ENCODE results near the gene S100A7A.
"Not testable (repeated sequence)": the region's sequence is repeated elsewhere in the genome, so short reads cannot be mapped to it uniquely, and the experiment has no call there.

S100A7A gene

DNA sequence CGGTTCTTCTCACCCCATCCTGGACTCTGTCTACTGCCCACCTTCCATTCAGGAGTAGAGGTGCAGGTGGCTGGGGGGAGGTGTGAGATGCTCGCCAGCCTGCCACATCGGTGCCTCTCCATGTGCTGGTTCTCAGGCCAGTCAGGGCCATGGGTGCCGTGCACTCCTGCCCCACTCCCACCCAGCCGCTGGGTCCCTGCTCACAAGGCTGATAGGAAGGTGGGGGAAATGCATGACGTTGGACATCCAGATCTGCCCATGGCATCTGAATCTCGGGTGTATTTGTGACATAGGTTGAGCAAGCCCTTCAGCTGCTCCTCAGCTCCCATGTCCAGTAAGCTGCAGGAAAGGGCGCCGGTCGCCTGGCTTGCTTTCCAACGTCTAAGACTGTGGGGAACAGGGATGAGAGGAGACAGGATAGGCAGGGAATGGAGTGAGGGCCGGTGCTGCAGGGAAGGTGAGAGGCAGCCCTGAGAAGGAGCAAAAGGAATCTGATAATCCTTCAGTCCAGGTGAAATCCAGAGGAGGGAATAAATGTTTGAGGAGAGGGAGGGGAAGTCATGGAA is 11.8 kb downstream of the S100A7A start:
- DNase-seq: no peak

DNA sequence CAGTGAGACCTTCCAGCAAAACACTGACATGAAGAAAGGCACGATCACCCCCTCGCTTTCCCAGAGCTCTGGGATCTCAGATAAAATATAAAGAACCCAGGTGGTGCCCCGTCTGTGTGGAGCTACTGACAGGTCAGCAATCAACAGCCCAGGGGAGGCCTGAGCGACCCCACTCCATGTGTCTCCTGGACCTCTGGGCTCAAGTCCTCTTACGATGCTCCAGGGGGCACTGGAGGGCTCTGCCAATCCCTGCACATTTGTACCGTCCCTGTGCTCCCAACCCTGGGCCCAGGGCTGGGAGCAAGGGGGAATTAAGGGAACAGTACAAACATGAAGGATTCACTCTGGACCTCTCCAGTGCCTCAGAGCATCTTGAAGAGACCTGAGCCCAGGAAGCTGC is 12.5 kb downstream of the S100A7A start:
- DNase-seq: no peak

DNA sequence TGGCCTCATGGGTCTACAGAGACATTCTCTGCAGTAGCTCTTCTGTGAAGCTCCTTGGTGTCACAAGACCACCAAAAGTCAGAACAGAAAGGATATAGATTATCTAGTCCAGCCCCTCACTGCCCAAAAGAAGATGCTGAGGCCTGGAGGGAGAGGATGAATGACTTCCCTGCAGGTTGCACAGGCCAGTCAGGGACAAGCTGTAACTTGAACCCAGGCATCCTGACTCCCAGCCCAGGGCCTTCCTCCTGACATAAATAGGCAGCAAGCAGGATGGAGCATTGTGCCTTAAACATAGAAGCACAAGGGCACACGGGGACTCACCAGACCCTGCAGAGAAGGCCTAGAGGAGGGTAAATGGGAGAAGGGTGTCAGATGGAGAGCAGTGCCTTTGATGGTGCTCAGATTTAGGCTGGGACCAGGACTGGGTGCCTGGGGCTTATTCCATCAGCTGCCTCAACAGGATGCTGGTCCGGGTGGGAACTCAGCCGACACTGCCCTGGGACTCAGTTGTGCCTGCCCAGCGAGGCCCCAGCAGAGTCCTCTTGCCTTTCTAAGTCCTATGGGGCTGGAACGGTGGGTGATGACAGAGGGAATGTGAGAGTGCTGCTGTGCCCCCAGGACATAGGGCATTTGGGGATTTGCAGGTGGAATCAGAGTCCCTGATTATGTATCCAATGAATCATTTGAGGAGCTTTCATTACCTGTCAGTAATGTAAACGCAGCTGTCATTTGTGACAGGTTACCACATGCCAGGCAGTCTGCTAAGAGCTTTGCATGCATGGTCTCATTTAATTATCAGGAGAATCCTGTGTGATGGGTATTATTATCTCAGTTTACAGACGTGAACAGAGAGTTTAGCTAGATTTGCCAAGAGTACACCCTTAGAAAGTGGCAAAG is 13.2 kb downstream of the S100A7A start:
- DNase-seq: no peak

DNA sequence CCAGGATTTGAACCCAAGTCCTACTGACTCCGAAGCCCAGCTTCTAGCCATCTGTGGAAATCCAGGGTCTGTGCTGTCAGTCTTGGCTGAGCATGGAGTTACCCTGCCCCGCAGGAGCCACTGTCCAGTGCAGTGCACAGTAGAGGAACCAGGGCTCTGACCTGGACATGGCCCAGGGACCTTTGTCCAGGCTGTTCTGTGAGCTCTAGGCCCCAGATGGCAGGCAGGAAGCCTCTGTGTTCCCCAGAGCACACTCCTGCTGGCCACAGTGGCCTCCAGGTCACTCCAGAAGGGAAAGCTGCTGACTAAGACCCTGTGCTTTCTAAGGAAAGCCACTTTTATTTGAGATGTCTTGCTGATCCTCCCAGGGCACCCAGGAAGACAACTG is 13.8 kb downstream of the S100A7A start:
- no peak for DNase-seq

DNA sequence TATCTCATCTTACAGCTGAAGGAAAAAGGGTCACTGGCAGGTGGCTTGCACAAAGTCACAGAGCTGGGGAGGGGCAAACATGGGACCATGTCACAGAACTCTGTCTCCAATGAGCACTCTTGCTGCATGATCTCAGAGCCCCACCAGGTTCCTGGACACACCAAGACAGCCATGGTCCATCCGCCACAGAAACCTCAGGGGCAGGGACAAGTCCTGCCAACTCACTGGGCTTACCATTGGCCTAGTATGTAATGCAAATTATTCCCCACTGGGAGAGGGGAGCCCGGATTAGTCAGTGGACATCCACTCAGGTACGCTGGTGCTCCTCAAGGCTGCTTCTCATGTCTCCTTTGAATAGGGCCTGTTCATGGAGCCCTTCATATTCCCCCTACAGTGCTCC is 14.2 kb downstream of the S100A7A start:
- DNase-seq: no peak

DNA sequence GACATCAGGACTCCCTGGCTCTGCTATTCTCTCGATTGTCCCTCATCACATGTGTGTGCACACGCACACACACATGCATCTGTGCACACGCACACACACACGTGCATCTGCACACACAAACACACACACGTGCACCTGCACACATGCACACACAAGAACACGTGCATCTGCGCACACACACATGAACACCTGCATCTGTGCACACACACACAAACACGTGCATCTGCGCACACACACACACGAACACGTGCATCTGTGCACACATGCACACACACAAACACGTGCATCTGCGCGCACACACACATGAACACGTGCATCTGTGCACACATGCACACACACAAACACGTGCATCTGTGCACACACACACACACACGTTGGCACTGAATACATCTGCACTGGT is 14.7 kb downstream of the S100A7A start:
- DNase-seq: no peak

DNA sequence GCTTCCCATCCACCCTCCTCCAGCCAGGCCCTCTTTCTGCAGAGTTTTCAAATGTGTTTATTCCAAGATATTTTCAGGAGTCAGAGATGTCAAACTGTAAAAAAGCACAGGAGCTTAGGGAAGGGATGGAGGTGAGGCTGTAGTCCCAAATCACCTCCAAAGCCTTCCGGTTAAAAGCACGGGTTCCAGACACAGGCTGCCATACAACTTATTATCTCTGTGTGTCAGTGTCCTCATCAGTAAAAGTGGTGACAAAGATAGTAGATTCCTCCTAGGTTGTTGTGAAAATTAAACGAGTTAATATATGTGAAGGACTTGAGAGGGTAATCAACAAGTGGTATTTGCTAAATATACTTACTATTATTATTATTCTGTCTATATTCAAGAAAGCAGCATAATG is 15.1 kb downstream of the S100A7A start:
- no peak for DNase-seq

DNA sequence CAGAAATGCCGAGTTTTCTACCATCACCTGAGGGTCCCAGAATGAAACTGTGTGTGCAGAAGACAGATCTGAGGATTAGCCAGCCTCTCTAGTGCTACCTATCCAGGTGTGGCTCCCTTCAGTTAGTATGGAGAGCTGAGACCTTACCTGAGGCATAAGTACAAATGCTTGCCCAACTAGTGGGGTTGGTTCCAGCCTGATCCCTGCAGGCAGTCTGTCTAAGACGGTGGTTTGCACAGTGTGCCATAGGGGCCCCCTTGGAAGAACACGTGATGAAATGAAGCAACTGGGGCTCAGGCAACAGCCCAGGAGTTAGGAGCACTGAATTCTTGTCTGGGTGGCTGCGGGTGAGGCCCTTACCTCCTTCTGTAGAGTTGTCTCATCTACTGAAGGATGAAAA is 15.6 kb downstream of the S100A7A start:
- DNase-seq: no peak

DNA sequence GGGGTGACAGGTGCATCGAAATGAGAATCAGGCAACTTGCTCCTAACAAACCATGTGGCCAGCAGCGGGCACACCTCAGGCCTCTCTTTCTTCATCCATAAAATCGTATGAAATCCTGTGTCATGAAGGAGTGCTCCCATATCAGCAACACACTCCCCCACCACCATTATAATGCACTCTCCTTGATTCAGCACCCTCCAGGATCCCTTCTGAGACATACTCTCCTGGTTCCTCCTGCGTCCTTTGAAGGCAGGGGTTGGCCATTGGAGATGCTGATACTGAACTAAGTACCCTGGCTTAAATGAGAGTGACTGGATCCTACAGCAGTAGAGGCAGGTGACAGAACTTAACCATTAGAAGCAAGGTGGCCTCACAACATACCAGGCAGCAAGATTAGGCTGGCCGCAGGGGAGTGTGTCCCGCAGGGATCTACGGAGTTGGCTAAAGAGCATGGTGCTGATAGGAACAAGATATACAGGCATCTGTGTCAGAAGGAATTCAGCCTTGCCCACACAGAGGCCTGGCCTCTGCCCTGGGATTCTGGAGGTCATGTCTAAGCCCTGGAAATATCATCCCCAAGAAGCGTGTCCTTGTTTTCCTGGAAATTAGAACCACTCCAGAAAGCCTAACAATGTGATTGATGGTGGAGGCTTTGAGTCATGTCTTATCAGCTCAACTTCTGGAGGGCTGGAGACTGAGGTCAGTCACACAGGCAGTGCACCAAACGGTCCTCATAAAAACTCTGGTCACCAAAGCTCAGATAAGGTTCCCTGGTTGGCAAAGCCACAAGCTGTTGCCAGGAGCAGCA is 16.8 kb downstream of the S100A7A start:
- DNase-seq: no peak

DNA sequence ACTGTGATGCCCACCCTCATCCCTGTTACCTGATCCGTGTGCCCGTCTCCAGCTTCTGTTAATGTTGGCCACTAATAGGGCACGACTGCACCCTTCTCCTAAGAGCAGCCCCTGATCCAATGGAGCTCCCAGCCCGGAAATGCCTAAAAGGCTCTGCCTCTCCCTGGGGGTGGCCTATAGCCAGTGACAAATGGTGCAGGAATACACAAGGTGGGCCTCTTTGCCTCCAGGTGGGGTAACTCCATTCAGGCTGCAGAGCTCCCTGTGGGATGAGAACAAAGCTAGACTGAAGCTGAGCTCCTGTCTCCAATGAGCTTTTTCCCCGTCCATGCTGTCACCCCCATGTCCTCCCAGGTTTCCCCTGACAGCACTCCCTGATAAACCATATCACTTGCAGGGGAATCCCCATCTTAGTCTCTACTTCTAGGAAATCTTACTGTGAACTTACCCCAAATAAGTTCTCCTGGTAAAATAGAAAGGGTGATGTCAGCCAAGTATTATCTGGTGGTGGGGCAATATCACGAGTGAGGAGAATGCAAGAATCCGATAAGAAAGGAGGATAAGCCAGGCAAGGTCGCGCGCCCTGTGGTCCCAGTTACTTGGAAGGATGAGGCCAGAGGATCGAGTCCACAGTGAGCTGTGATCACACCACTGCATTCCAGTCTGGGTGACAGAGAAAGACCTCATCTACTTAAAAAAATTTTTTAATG is 18.6 kb downstream of the S100A7A start:
- no peak for DNase-seq

DNA sequence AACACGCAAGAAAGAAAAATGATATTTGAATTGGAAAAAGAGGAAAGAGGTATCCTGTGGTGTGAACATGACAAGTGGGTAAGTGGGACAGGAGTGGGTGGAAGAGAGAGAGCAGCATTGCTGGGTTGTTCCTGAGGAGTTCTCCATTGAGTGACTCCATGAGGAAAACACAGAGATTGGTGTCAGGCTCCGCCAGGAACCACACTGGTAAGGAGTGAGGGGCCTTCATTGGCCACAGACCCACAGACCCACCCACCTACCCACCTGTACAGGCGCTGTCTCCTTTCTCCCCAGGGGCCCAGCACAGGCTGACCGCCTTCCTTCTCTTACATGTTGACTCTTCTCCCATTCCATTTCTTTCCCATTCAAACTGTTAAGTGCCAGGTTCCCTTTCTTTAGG is 20.9 kb downstream of the S100A7A start:
- DNase-seq: no peak

DNA sequence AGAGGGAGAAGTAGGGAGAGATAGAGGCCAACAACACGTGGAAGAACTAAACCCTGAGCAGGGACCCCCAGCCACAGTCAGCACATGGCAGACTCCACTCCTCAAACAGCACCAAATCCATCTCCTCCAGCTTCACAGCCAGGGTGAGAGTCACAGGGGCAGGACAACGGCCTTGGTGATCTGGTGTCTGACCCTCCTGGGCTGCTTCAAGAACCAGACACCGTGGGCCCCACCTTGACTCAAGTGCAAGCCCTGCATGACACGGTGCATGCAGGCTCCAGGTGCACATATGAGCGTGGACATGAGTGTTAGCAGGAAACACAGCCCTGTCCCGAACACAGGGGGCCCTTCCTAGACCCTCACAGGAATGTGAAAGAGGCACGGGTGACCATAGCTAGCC is 22.3 kb downstream of the S100A7A start:
- no peak for DNase-seq

DNA sequence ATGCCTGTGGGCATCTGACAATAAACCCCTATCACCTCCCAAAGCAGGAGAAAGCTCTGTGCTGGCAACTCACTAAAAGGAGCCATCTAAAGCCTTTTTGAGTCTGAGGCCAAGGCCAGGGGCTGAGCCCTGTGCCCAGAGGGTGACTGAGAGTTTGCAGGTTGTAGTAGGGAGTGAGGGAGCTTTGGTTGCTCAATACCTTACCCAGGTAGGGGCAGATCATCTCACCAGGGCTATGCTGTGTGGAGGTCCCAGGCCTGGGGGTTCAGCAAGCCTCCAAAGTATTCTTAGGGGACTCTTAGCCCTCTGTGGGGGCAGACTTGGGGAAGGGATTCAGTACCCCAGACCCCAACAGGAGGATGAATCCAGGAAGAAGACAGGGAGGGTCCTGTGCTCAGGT is 23.0 kb downstream of the S100A7A start:
- no peak for DNase-seq

DNA sequence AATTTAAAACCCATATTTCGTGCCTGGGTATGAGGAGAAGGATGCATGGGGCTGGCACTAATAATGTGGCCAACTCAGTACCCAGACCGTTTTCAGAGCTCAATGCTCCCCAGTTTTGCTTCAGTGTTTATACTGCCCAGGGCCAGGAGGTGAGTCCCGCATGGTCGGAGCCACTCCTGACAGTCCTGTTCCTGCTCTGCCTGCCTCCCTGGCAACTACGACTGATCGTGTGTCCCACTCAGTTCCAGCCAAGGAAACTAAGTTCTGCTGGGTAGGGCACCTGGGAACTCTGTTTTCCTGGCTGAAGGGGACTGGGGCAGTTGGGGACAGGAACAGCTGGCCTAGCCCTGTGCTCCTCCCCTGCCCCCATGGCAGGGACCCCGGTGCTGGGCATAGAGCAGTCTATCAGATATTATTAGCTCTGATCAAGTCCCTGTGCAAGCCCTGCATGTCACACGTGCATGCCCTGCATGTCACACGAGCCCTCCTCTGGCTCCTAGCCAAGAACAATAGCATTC is 25.0 kb downstream of the S100A7A start:
- DNase-seq: no peak

DNA sequence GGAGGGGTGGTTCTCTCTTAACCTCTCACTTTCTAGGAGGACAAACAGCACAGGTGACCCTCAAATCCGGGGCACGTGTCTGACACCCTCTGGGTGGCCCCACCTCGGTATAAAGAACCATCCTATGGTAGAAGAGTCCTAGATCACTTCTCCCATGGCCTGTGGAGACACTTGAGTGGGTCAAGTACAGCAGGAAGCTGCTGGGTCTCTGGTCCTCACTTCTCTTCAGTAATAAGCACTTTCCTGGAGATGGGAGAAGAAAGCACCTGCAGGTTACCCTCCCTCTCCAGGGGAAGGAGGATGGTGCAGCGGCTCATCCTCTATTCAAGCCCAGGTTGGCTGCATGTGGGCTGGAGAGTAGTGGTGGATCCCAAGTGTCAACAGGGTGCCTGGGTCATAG is 27.2 kb downstream of the S100A7A start:
- DNase-seq: no peak

DNA sequence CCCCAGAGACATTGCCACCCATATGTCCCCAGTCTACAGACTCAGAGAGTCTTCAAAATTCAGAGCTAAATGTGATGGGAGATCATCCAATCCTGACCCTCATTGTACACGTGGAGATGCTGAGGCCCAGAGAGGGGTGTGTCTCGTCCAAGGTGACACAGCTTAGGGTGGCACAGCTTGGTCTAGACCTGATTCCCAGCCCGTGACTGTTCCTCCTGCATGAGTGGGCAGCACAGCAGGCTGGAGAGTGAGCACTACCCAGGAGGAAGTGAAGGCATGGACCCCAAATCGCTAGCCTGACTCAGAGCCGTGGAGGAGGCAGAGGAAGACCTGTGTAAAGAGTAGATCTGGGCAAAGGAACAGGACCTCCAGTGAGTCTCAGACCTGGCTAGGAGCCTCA is 27.8 kb downstream of the S100A7A start:
- DNase-seq: no peak

DNA sequence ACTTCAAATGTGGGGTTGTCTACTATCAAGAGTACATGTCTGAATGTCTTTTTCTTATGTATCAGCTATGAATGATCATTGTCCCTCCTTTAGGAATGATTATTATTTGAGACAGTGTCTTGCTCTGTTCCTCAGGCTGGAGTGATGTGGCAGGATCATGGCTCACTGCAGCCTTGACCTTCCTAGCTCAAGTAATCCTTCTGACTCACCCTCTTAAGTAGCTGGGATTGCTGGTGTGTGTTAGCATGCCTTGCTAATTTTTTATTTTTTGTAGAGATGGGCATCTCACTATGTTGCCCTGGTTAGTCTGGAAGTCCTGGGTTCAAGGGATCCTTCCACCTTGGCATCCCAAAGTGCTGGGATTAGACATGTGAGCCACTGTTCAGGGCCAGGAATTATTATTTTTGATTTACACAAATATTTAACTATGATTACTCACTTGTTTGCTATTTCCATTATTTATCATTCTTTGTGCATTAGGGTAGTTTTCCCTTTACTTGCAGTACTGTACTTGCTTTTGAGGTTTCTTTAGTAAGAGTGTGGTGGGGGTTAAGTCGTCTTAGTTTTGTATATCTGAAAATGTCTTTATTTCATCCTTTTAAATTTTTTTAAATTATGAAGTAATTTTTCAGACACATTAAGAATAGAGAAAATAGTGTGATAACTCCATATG is 31.3 kb downstream of the S100A7A start:
- DNase-seq: no peak

DNA sequence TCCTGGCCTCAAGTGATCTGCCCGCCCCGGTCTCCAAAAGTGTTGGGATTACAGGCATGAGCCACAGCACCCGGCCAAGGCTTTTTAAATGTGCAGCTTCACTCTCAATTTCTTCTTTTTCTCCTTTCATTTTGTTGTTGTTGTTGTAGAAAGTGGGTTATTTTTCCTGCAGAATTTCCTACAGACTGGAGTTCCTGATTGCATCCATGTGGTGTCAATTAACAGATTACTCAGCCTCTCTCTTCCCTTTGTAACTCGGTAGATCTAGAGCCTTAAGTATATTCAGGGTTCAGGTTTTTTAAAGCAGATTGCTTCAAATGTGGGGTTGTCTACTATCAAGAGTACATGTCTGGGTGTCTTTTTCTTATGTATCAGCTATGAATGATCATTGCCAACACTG is 32.5 kb downstream of the S100A7A start:
- DNase-seq: not testable (repeated sequence)

DNA sequence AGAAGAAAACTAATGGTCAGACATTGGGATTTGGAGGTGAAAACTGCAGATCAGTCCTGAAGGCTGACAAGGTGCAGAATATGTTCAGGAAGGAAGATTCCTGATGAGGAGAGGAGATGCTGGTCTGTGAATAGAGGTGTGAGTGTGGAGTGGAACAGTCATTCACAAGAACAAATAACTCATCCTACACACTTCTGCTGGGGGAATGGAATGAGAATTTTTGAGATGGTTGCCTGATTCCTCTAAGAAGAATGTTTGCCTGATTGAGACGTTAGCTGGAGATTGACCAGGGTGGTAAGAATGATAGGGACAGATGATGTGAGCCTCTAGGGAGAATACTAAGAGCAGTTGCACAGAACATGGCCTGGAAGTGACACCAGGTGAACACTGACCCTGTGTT is 40.1 kb downstream of the S100A7A start:
- no peak for DNase-seq

DNA sequence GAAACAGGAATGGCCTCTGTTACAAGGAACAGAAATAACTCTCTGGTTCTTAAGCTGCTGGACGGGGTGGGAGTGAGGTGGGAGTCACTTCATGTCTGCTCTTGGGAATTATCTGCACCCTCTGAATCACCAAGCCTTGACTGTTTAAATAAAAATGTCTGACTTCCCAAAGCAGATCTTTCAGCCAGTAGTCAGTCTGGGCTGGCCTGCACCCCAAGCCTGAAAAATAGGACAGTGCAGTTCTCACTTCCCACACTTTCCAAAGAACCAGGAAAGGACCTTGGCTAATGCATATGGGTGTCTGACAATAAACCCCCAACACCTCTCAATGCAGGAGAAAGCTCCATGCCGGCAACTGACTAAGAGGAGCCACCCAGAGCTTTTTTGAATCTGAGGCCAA is 43.3 kb downstream of the S100A7A start:
- no peak for DNase-seq

DNA sequence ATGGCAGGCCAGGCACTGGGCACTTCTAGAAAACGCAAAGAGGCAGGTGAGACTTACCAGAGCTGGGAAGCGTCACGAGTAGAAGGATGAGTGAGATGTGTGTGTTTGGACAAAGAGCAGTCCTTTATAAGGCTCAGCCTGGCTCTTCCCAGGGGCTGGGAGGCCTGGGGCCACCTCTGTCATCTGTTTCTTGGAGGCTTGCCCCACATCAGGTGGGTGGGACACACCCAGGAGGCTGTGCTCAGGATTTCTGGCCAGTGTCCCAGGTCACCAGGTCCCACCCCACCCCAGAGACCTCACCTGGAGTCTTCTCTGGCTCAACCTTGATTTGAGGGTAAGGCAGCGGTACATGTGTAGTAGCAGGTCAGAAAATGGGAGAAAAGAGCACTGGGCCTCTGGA is 44.2 kb downstream of the S100A7A start, which contains the start of gene S100A7:
TSS of gene S100A7 (minus strand) at position 101 of the 400 bp plus-strand sequence. CDS start 1,638 bp downstream, outside the sequence.
- no peak for DNase-seq

DNA sequence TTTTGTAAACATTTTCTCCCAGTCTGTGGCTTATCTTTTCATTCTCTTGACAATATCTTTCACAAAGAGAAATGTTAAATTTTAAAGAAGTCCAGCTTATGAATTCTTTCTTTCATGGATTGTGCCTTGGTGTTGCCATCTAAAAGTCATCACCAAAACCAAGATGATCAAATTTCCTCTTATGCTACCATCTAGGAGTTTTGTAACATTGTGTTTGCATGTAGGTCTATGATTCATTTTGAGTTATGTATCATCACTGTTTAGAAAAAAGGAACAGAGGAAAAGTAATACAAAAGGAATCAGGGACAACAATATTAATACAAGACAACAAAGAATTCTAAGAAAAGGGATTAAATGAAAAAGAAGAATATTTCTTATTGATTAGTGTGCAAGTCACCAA is 46.4 kb downstream of the S100A7A start:
- DNase-seq: not testable (repeated sequence)

Measured in stimulated activated CD4-positive, alpha-beta T cell treated with anti-CD3 and anti-CD28 coated beads, Interleukin-4, amount 100 ng/mL, for 24 hours (primary cell).